ENCODE results near the gene C1orf146.
"Not testable (repeated sequence)": the region's sequence is repeated elsewhere in the genome, so short reads cannot be mapped to it uniquely, and the experiment has no call there.

C1orf146 gene

GRCh38 chr1:92276082-92276481, 58.4 kb downstream of the C1orf146 start:
- no peak for FAIRE-seq

GRCh38 chr1:92277105-92277723, 59.5 kb downstream of the C1orf146 start:
- no peak for FAIRE-seq

GRCh38 chr1:92279781-92280180, 62.1 kb downstream of the C1orf146 start:
- FAIRE-seq = not testable (repeated sequence)

GRCh38 chr1:92281411-92281810, 63.7 kb downstream of the C1orf146 start:
- FAIRE-seq = not testable (repeated sequence)

GRCh38 chr1:92291372-92291999, 73.8 kb downstream of the C1orf146 start:
- FAIRE-seq = peak; percentile 89
